DOHH2 (cell line): ENCODE results near the gene KRT6C.

Source experiments
- EZH2phosphoT487 ChIP-seq: fragments of 200-600 bp; sonication (generic); IDR thresholded peaks from 2 replicates; pipeline ENCODE4 v1.6.1; 2017; ENCODE audit warnings: borderline replicate concordance, mild to moderate bottlenecking, antibody characterized with exemption, low read length, moderate library complexity, mixed read lengths
- TF ChIP-seq, protein P1 (sequence below): fragments of 200-600 bp; sonication (generic); IDR thresholded peaks from one replicate; pipeline ENCODE4 v1.5.1; 2014; ENCODE audit warnings: antibody characterized with exemption, mild to moderate bottlenecking, low read depth, low read length; ENCODE audit not compliant: poor library complexity, severe bottlenecking

DNA sequence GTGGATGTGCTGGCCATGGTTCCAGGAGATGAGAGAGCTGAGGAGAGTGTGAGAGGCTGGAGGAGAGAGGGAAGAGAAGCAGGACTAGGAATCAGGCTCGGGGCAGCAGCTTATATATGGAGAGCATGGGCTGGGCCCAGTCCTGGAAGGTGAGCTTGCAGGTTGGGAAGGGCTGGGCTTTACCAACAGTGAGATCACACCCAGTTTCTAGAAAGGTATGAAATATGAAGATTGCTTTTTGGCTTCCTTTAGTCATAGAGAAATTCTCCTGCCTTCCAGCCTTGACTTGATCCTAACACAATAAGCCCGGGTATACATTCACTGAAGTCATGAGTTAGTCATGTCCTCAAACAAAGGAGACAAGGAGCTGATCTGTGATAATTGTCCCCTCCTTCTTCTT, 19.6 kb upstream of the KRT6C start, which contains the start of gene KRT6A:
- TF ChIP-seq, protein P1, sequence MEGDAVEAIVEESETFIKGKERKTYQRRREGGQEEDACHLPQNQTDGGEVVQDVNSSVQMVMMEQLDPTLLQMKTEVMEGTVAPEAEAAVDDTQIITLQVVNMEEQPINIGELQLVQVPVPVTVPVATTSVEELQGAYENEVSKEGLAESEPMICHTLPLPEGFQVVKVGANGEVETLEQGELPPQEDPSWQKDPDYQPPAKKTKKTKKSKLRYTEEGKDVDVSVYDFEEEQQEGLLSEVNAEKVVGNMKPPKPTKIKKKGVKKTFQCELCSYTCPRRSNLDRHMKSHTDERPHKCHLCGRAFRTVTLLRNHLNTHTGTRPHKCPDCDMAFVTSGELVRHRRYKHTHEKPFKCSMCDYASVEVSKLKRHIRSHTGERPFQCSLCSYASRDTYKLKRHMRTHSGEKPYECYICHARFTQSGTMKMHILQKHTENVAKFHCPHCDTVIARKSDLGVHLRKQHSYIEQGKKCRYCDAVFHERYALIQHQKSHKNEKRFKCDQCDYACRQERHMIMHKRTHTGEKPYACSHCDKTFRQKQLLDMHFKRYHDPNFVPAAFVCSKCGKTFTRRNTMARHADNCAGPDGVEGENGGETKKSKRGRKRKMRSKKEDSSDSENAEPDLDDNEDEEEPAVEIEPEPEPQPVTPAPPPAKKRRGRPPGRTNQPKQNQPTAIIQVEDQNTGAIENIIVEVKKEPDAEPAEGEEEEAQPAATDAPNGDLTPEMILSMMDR, result no peak
- TF ChIP-seq EZH2phosphoT487, result no peak
